ENCODE measurements around the gene RASSF4.
A peak's percentile ranks its signal among the peaks of the same experiment; 100 is the strongest.

The RASSF4 gene

DNA sequence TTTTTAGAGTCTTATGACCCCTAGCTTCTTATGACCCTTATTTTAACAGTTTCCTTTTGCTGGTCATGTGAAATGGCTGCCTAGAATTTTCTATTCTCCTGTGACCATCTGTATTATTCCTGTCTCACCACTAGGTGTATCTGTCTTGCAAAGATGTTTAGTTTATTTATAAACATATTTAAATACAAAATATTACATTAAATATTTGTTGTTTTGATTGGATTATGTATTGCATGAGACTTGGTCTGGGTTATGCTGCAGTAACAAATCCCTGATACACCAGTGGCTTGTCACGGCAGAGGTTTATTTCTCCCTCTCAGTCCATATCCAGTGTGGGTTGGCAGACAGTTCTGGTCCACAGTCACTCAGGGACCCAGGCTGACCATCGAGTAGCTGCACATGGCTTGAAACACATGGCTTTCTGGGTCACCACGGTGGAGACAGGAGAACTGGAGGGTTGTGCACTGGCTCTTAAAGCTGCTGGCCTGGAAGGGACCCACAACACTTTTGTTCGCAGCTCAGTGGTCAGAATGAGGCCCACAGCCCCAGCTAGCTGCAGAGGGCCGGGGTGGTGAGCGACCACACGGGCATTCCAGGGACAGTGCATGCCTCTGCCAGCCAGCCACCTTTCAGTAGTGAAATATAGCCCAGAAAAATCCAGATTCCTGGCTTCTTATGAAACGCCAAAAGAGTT, 7.4 kb downstream of the RASSF4 start:
- H3K27me3 ChIP-seq (ENCODE audit: control insufficient read depth, insufficient read depth, low read length) = no peaks in the 10 kb centered on the region
- peaks cover 53% of the 10 kb centered on the region for H3K4me1 ChIP-seq (ENCODE audit: control insufficient read depth, insufficient read depth, low read length)
- no peak overlapping the region for H3K27ac ChIP-seq (ENCODE audit: low read depth, low read length)
- H3K9me3 ChIP-seq (ENCODE audit: control insufficient read depth, insufficient read depth, low read depth, low read length) = no peaks in the 10 kb centered on the region
- H3K4me3 ChIP-seq (ENCODE audit: low read depth, low read length) = no peak overlapping the region
- H3K36me3 ChIP-seq (ENCODE audit: control insufficient read depth, insufficient read depth, low read length) = peaks cover 9% of the 10 kb centered on the region
- no peak overlapping the region for H3K9ac ChIP-seq (ENCODE audit: low read length)

DNA sequence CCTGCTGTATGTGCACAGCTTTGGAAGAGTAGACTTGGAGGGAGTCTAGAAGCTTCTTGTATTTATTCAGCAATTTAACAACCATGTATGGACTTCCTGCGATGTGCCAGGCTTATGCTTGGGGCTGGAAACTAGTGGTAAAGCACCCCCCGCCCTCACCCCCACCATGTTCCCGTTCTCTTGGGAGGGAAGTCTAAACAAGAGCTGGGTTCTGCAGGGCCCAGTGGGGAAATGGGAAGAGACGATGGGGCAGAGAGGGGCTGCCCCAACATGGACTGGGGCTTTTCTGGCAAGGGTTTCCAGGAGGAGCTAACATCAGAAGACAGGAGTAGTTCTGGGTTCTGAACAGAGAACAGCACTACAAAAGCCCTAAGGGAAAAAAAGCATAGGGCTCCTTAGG, 8.0 kb downstream of the RASSF4 start:
- Histone ChIP-seq H3K4me1 (ENCODE audit: control insufficient read depth, insufficient read depth, low read length) (peaks cover 50% of the 10 kb centered on the region), H3K9ac (ENCODE audit: low read length) (no peak overlapping the region), H3K27ac (ENCODE audit: low read depth, low read length) (no peak overlapping the region), H3K36me3 (ENCODE audit: control insufficient read depth, insufficient read depth, low read length) (peaks cover 9% of the 10 kb centered on the region), H3K4me3 (ENCODE audit: low read depth, low read length) (no peak overlapping the region), H3K27me3 (ENCODE audit: control insufficient read depth, insufficient read depth, low read length) (no peaks in the 10 kb centered on the region), H3K9me3 (ENCODE audit: control insufficient read depth, insufficient read depth, low read depth, low read length) (no peaks in the 10 kb centered on the region)

- Histone ChIP-seq H3K4me3 (ENCODE audit: low read depth, low read length) (no peak overlapping the region), H3K4me1 (ENCODE audit: control insufficient read depth, insufficient read depth, low read length) (peaks cover 50% of the 10 kb centered on the region), H3K9ac (ENCODE audit: low read length) (no peak overlapping the region)
Measured at GRCh38 chr10:44968091-44968490, 8.5 kb downstream of the RASSF4 start.

DNA sequence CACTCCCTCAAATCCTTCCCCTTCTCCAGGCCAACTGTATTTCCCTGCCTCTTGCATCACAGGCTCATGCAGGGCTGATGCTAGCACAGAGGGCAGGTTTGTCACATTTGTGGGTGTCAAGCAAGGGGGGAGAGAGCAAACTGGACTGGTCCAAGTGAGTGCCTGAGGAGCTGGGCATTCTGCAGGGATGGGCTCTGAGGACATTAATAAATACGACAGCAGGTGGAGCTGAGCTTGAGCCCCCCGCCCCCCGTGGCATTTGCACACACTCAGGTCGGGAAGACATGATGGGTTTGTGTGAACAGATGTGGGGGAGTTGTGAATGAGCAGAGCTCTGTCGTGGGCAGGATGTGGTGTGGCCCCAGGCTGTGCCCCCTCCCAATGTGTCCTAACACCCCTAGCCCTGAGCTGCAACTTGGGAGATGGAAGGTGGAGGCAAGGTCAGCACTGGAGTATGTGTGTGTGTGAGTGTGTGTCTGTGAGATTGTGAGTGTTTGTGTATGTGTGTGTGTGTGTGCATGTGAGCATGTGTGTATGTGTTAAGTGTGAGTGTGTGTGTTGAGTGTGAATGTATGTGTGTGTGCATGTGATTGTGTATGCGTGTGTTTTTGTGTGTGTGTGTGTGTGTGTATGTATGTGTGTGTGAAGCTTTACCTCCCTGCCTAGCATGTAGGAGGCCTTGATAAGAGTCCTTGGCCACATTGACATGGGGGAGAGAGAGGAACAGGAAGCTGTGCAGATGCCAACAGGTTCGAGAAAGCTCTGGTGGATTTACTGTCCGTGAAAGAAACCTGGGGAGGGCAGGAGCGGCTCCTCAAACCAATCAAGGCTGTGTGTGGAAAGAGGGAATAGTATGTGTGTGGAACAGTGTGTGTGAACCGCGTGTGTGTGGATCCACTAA, 9.1 kb downstream of the RASSF4 start:
- Histone ChIP-seq H3K36me3 (ENCODE audit: control insufficient read depth, insufficient read depth, low read length) (peaks cover 9% of the 10 kb centered on the region), H3K27me3 (ENCODE audit: control insufficient read depth, insufficient read depth, low read length) (no peaks in the 10 kb centered on the region), H3K4me3 (ENCODE audit: low read depth, low read length) (no peak overlapping the region), H3K27ac (ENCODE audit: low read depth, low read length) (no peak overlapping the region), H3K4me1 (ENCODE audit: control insufficient read depth, insufficient read depth, low read length) (peaks cover 50% of the 10 kb centered on the region), H3K9ac (ENCODE audit: low read length) (no peak overlapping the region), H3K9me3 (ENCODE audit: control insufficient read depth, insufficient read depth, low read depth, low read length) (no peaks in the 10 kb centered on the region)

More at GRCh38 chr10:44968091-44968490, 8.5 kb downstream of the RASSF4 start:
- no peaks in the 10 kb centered on the region for H3K27me3 ChIP-seq (ENCODE audit: control insufficient read depth, insufficient read depth, low read length)
- peaks cover 9% of the 10 kb centered on the region for H3K36me3 ChIP-seq (ENCODE audit: control insufficient read depth, insufficient read depth, low read length)
- H3K27ac ChIP-seq (ENCODE audit: low read depth, low read length) = no peak overlapping the region
- no peaks in the 10 kb centered on the region for H3K9me3 ChIP-seq (ENCODE audit: control insufficient read depth, insufficient read depth, low read depth, low read length)

DNA sequence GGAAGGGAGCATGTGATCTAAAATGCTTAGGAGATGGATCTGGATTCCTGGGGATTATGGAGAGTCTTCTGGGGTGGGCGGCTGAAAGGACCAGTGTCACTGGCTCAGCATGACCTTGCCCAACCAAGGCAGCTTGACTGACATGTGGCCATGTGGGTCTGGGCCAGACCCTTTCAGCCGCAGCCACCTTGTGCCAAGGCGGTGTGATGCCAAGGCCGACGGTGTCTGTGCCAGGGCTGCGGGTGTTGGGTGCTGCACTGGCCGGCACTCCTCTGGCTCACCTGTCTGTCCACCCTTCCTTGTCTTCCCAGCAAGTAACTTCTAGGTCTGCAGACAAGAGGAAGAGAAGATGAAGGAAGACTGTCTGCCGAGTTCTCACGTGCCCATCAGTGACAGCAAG, 10.3 kb downstream of the RASSF4 start:
- peaks cover 50% of the 10 kb centered on the region for H3K4me1 ChIP-seq (ENCODE audit: control insufficient read depth, insufficient read depth, low read length)
- H3K9ac ChIP-seq (ENCODE audit: low read length) = no peak overlapping the region
- H3K27ac ChIP-seq (ENCODE audit: low read depth, low read length) = no peak overlapping the region
- no peaks in the 10 kb centered on the region for H3K27me3 ChIP-seq (ENCODE audit: control insufficient read depth, insufficient read depth, low read length)
- peaks cover 9% of the 10 kb centered on the region for H3K36me3 ChIP-seq (ENCODE audit: control insufficient read depth, insufficient read depth, low read length)
- H3K4me3 ChIP-seq (ENCODE audit: low read depth, low read length) = no peak overlapping the region
- no peaks in the 10 kb centered on the region for H3K9me3 ChIP-seq (ENCODE audit: control insufficient read depth, insufficient read depth, low read depth, low read length)

- no peak overlapping the region for H3K4me3 ChIP-seq (ENCODE audit: low read depth, low read length)
- H3K27ac ChIP-seq (ENCODE audit: low read depth, low read length) = no peak overlapping the region
- no peak overlapping the region for H3K9ac ChIP-seq (ENCODE audit: low read length)
- no peaks in the 10 kb centered on the region for H3K27me3 ChIP-seq (ENCODE audit: control insufficient read depth, insufficient read depth, low read length)
- H3K4me1 ChIP-seq (ENCODE audit: control insufficient read depth, insufficient read depth, low read length) = peaks cover 44% of the 10 kb centered on the region
- H3K36me3 ChIP-seq (ENCODE audit: control insufficient read depth, insufficient read depth, low read length) = peaks cover 9% of the 10 kb centered on the region
- H3K9me3 ChIP-seq (ENCODE audit: control insufficient read depth, insufficient read depth, low read depth, low read length) = no peaks in the 10 kb centered on the region
Measured at GRCh38 chr10:44970812-44971395, 11.3 kb downstream of the RASSF4 start.

DNA sequence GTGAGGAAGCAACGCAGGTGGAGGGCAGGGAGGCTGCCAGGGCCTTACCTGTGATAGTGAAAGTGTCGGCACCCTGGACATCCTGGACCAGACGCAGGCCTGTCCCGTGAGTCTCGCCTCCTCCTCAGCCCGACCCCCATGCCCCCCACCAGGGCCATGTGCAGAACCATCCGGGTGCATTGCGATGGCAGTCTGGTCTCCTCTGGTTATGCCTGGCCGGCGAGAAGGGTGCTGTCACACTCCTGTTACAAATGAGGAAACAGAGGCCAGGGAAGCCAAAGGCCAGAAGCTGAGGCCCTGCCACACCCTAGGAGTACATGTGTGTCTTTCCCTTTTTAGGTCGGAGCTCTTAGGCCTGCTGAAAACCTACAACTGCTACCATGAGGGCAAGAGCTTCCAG, 11.8 kb downstream of the RASSF4 start:
- Histone ChIP-seq H3K4me3 (ENCODE audit: low read depth, low read length) (no peak overlapping the region), H3K36me3 (ENCODE audit: control insufficient read depth, insufficient read depth, low read length) (peaks cover 9% of the 10 kb centered on the region), H3K4me1 (ENCODE audit: control insufficient read depth, insufficient read depth, low read length) (peaks cover 44% of the 10 kb centered on the region), H3K9me3 (ENCODE audit: control insufficient read depth, insufficient read depth, low read depth, low read length) (no peaks in the 10 kb centered on the region), H3K9ac (ENCODE audit: low read length) (no peak overlapping the region), H3K27ac (ENCODE audit: low read depth, low read length) (no peak overlapping the region), H3K27me3 (ENCODE audit: control insufficient read depth, insufficient read depth, low read length) (no peaks in the 10 kb centered on the region)

GRCh38 chr10:44971935-44972757, 12.5 kb downstream of the RASSF4 start:
- peaks cover 48% of the 10 kb centered on the region for H3K4me1 ChIP-seq (ENCODE audit: control insufficient read depth, insufficient read depth, low read length)
- no peaks in the 10 kb centered on the region for H3K9me3 ChIP-seq (ENCODE audit: control insufficient read depth, insufficient read depth, low read depth, low read length)
- no peak overlapping the region for H3K4me3 ChIP-seq (ENCODE audit: low read depth, low read length)
- H3K36me3 ChIP-seq (ENCODE audit: control insufficient read depth, insufficient read depth, low read length) = peaks cover 9% of the 10 kb centered on the region
- no peaks in the 10 kb centered on the region for H3K27me3 ChIP-seq (ENCODE audit: control insufficient read depth, insufficient read depth, low read length)
- no peak overlapping the region for H3K9ac ChIP-seq (ENCODE audit: low read length)
- H3K27ac ChIP-seq (ENCODE audit: low read depth, low read length) = no peak overlapping the region

DNA sequence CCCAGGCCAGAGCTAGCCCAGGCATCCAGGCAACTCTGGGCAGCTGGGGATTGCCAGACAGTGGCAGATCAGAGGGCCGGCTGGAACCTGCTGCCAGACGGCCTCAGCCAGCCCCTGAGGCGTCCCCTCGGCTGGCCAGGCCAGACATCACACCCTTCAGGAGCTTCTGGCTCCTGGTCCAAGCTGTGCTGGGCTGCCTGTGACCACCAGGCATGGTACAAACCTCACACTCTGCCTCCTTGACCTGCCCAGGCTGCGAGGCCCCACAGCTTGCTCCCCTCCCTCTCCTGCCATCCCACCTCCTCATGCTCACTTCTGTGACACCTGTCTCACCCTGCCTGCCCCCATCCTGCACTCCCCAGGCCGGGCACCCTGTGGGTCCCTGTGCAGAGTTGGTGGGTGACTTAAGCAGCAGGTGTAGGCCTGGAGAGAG, 13.3 kb downstream of the RASSF4 start:
- no peak overlapping the region for H3K9ac ChIP-seq (ENCODE audit: low read length)
- H3K4me3 ChIP-seq (ENCODE audit: low read depth, low read length) = no peak overlapping the region
- H3K27me3 ChIP-seq (ENCODE audit: control insufficient read depth, insufficient read depth, low read length) = no peaks in the 10 kb centered on the region
- no peaks in the 10 kb centered on the region for H3K9me3 ChIP-seq (ENCODE audit: control insufficient read depth, insufficient read depth, low read depth, low read length)
- peaks cover 48% of the 10 kb centered on the region for H3K4me1 ChIP-seq (ENCODE audit: control insufficient read depth, insufficient read depth, low read length)
- no peak overlapping the region for H3K27ac ChIP-seq (ENCODE audit: low read depth, low read length)
- peaks cover 9% of the 10 kb centered on the region for H3K36me3 ChIP-seq (ENCODE audit: control insufficient read depth, insufficient read depth, low read length)

GRCh38 chr10:44973323-44974081, 13.9 kb downstream of the RASSF4 start:
- no peaks in the 10 kb centered on the region for H3K9me3 ChIP-seq (ENCODE audit: control insufficient read depth, insufficient read depth, low read depth, low read length)
- H3K36me3 ChIP-seq (ENCODE audit: control insufficient read depth, insufficient read depth, low read length) = peaks cover 9% of the 10 kb centered on the region
- no peak overlapping the region for H3K9ac ChIP-seq (ENCODE audit: low read length)
- H3K27me3 ChIP-seq (ENCODE audit: control insufficient read depth, insufficient read depth, low read length) = no peaks in the 10 kb centered on the region
- peaks cover 50% of the 10 kb centered on the region for H3K4me1 ChIP-seq (ENCODE audit: control insufficient read depth, insufficient read depth, low read length)
- peak overlapping the region; percentile 11; the same call in 1 of the 2 replicates for H3K4me3 ChIP-seq (ENCODE audit: low read depth, low read length)
- H3K27ac ChIP-seq (ENCODE audit: low read depth, low read length) = no peak overlapping the region
